Endodermal cell (in vitro differentiated cells): ENCODE results near the gene PELI3. TPM values are rescaled to one million over a fixed set of nuclear protein-coding genes. Genes with fewer than 3 reads are reported as not detected.

Experiments used
- DNase-seq: peaks from one replicate; pipeline ENCODE4 v3.0.0-alpha.2; 2017
- H3K27ac ChIP-seq: 2 replicates; pipeline ENCODE4 v1.5.1; 2013; ENCODE audit warnings: mild to moderate bottlenecking, low read depth, low read length, moderate library complexity
- H3K27me3 ChIP-seq: 2 replicates; pipeline ENCODE4 v1.6.1; 2013; ENCODE audit warnings: mild to moderate bottlenecking, low read length, moderate library complexity; ENCODE audit not compliant: insufficient read depth, control insufficient read depth, poor library complexity, severe bottlenecking
- H3K36me3 ChIP-seq: 2 replicates; pipeline ENCODE4 v1.7.0; 2013; ENCODE audit warnings: mild to moderate bottlenecking, low read length, moderate library complexity; ENCODE audit not compliant: control insufficient read depth, insufficient read depth
- H3K4me1 ChIP-seq: one replicate; pipeline ENCODE4 v1.7.0; 2013; ENCODE audit warnings: low read length; ENCODE audit not compliant: control insufficient read depth, insufficient read depth
- H3K4me3 ChIP-seq: 2 replicates; pipeline ENCODE4 v1.5.1; 2013; ENCODE audit warnings: mild to moderate bottlenecking, low read length, moderate library complexity
- H3K9ac ChIP-seq: 2 replicates; pipeline ENCODE4 v1.6.1; 2013; ENCODE audit warnings: mild to moderate bottlenecking, low read length, moderate library complexity; ENCODE audit not compliant: poor library complexity, severe bottlenecking; ENCODE audit errors: extremely low read depth
- H3K9me3 ChIP-seq: 2 replicates; pipeline ENCODE4 v1.6.1; 2013; ENCODE audit warnings: mild to moderate bottlenecking, low read length, moderate library complexity; ENCODE audit not compliant: control insufficient read depth
- H3K27ac Mint-ChIP-seq: 2 replicates; pipeline ENCODE4 v1.8.0; 2020; ENCODE audit warnings: mixed read lengths
- H3K27me3 Mint-ChIP-seq: 2 replicates; pipeline ENCODE4 v1.8.0; 2021; ENCODE audit warnings: mild to moderate bottlenecking, mixed read lengths; ENCODE audit not compliant: insufficient read depth
- H3K36me3 Mint-ChIP-seq: 2 replicates; pipeline ENCODE4 v1.8.0; 2020; ENCODE audit warnings: low read depth, mixed read lengths
- H3K4me1 Mint-ChIP-seq: 2 replicates; pipeline ENCODE4 v1.8.0; 2020; ENCODE audit warnings: mixed read lengths
- H3K4me3 Mint-ChIP-seq: 2 replicates; pipeline ENCODE4 v1.8.0; 2020; ENCODE audit warnings: mild to moderate bottlenecking, moderate library complexity, mixed read lengths
- H3K9me3 Mint-ChIP-seq: 2 replicates; pipeline ENCODE4 v1.8.0; 2020; ENCODE audit warnings: mild to moderate bottlenecking, mixed read lengths
- WGBS, 2 experiments: methylation state at CpG; one replicate each; pipeline versions ENCODE4 v1.1.5 to v1.1.7; 2013; ENCODE audit warnings: missing lambda C conversion rate in 2 of 2, mixed read lengths in 1 of 2; ENCODE audit not compliant: insufficient coverage in 1 of 2, insufficient read length in 1 of 2; 5-methylcytosine and 5-hydroxymethylcytosine counted together
- total RNA-seq, 2 donors: library from RNA; stranded (reverse); fragmentation: NEBNext Ultra II Directional in 1 of 2; extraction: Animal tissue kit (Norgen Biotek cat#: 25700) in 1 of 2; gene quantifications; 2 replicates in 1 of 2; 3 replicates in 1 of 2; pipeline ENCODE4 v1.2.1, GENCODE V29; 2021
- TF ChIP-seq, protein P1 (sequence below): fragments of 200-600 bp; sonication (generic); conservative IDR thresholded peaks from 2 replicates; pipeline ENCODE4 v1.5.0; 2021; ENCODE audit warnings: antibody characterized with exemption, mild to moderate bottlenecking

Gene PELI3
- total RNA-seq, 2 donors from 2014 or later = 9.0 to 12.4 TPM

- H3K27me3 Mint-ChIP-seq = peaks cover 86% of the 10 kb centered on the region
- WGBS, 2 experiments = 5 to 8% methylated on average over 12 to 16 of the region's 16 CpGs
Observed at GRCh38 chr11:66418168-66418985, 48.3 kb upstream of the PELI3 start.

GRCh38 chr11:66418986-66419308 is 47.8 kb upstream of the PELI3 start:
- Histone ChIP-seq H3K9ac (no peak overlapping the region), H3K4me3 (no peak overlapping the region), H3K36me3 (no peaks in the 10 kb centered on the region), H3K27me3 (peaks cover 43% of the 10 kb centered on the region), H3K4me1 (peaks cover 4% of the 10 kb centered on the region), H3K9me3 (no peaks in the 10 kb centered on the region), H3K27ac (no peak overlapping the region)
- H3K27ac Mint-ChIP-seq = no peak overlapping the region
- H3K36me3 Mint-ChIP-seq = no peaks in the 10 kb centered on the region
- H3K4me3 Mint-ChIP-seq = no peak overlapping the region
- no peaks in the 10 kb centered on the region for H3K9me3 Mint-ChIP-seq
- TF ChIP-seq, protein P1, sequence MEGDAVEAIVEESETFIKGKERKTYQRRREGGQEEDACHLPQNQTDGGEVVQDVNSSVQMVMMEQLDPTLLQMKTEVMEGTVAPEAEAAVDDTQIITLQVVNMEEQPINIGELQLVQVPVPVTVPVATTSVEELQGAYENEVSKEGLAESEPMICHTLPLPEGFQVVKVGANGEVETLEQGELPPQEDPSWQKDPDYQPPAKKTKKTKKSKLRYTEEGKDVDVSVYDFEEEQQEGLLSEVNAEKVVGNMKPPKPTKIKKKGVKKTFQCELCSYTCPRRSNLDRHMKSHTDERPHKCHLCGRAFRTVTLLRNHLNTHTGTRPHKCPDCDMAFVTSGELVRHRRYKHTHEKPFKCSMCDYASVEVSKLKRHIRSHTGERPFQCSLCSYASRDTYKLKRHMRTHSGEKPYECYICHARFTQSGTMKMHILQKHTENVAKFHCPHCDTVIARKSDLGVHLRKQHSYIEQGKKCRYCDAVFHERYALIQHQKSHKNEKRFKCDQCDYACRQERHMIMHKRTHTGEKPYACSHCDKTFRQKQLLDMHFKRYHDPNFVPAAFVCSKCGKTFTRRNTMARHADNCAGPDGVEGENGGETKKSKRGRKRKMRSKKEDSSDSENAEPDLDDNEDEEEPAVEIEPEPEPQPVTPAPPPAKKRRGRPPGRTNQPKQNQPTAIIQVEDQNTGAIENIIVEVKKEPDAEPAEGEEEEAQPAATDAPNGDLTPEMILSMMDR = no peak
- H3K4me1 Mint-ChIP-seq = peaks cover 4% of the 10 kb centered on the region
- WGBS, 2 experiments = 62 to 76% methylated on average over 3 of the region's 3 CpGs
- peaks cover 89% of the 10 kb centered on the region for H3K27me3 Mint-ChIP-seq
- DNase-seq = no peak

More at GRCh38 chr11:66418168-66418985, 48.3 kb upstream of the PELI3 start:
- no peak overlapping the region for H3K9ac ChIP-seq
- H3K4me1 ChIP-seq = peaks cover 4% of the 10 kb centered on the region
- H3K4me3 ChIP-seq = no peak overlapping the region
- H3K27ac ChIP-seq = no peak overlapping the region
- H3K4me3 Mint-ChIP-seq = no peak overlapping the region
- peaks cover 4% of the 10 kb centered on the region for H3K4me1 Mint-ChIP-seq
- peaks cover 43% of the 10 kb centered on the region for H3K27me3 ChIP-seq
- H3K27ac Mint-ChIP-seq = no peak overlapping the region
- TF ChIP-seq, protein P1 = peak; percentile 49
- DNase-seq = peak; percentile 96
- no peaks in the 10 kb centered on the region for H3K36me3 ChIP-seq
- H3K9me3 ChIP-seq = no peaks in the 10 kb centered on the region
- H3K9me3 Mint-ChIP-seq = no peaks in the 10 kb centered on the region
- H3K36me3 Mint-ChIP-seq = no peaks in the 10 kb centered on the region

- H3K36me3 ChIP-seq = no peaks in the 10 kb centered on the region
- H3K27ac ChIP-seq = no peak overlapping the region
- peaks cover 43% of the 10 kb centered on the region for H3K27me3 ChIP-seq
- TF ChIP-seq, protein P1 = no peak
- H3K4me3 ChIP-seq = peak overlapping the region; percentile 67
- peaks cover 4% of the 10 kb centered on the region for H3K4me1 ChIP-seq
- H3K9ac ChIP-seq = no peak overlapping the region
- H3K4me3 Mint-ChIP-seq = no peak overlapping the region
- no peaks in the 10 kb centered on the region for H3K9me3 Mint-ChIP-seq
- peaks cover 4% of the 10 kb centered on the region for H3K4me1 Mint-ChIP-seq
- 2 to 3% methylated on average over 21 to 30 of the region's 30 CpGs for WGBS, 2 experiments
- no peaks in the 10 kb centered on the region for H3K9me3 ChIP-seq
- H3K27ac Mint-ChIP-seq = no peak overlapping the region
- DNase-seq = peak; percentile 81
- no peaks in the 10 kb centered on the region for H3K36me3 Mint-ChIP-seq
- H3K27me3 Mint-ChIP-seq = peaks cover 94% of the 10 kb centered on the region
Observed at GRCh38 chr11:66419825-66420224, 46.9 kb upstream of the PELI3 start.
